GM08714 (cell line): ENCODE measurements around the gene MIEF2.

Experiments
- H3K4me3 ChIP-seq: fragments of 200-500 bp; sonication (Bioruptor generic); 2 replicates; pipeline ENCODE4 v1.5.1; 2014; ENCODE audit warnings: mild to moderate bottlenecking, low read length, inconsistent platforms
- ZNF274 ChIP-seq: IDR thresholded peaks from 2 replicates; pipeline ENCODE4 v1.6.1; 2012; ENCODE audit warnings: mild to moderate bottlenecking, low read depth, low read length

Gene MIEF2

DNA sequence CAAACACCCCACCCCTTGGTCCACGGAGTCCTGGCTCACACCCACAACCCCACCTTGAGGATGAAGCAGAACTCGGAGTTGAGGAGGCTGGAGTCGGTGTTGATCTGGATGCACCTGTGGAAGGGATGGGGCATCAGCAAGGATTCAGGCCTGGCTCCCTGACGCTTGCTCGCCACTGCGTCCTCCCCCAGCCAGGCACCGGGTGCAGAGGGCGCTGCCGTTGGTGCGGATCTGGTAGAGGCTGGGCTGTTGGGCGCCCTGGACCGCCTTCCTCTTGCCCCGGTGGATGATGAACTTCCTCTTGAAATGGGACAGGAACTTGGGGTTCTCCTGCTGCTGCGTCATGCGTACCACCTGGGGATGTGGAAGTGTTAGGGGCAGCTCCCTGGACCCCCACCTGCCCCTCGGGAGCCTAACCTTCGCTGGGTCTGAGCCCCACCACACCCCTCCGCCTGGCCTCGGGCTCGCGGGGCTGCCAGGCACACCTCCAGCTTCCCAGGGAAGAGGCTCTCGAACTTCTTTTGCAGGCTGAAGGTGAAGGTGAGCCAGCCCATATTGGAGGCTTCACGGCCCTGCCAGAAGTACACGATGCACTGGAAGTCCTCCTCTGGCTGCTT is 14.2 kb upstream of the MIEF2 start:
- no peak overlapping the region for H3K4me3 ChIP-seq
- TF ChIP-seq ZNF274 = no peak

DNA sequence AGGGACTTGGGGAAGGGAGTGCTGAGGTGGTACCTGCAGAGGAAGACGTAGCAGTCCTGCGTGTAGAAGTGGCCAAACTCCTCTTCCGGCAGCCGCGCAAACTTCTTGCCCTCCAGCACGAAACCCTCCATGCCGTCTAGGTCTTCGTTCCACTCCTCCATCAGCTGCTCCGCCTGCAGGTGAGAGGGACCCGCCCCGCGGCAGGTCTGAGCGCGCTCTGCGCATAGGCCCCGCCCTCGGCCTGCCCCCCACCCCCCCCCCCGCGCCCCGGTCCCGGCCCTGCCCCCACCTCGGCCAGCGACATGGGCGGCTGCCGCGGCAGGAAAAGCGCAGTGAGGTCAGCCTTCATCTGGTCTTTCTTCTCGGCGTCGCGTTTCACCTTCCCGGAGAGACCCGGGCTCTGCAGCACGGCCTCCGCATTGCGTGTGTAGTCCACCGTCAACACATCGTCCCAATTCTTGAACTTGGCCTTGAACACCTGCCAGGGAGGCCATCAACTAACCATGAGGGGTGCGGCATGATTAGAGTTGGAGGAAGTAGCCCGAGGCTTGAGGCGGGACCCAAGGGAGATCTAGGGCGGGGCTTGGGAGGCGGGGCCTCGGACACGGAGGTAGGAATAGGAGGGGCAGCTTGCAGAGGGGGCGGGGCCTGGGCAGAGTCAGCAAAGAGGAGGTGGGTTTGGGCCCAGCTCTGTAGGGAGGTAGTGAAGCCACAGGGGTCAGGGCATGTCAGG is 13.4 kb upstream of the MIEF2 start:
- TF ChIP-seq ZNF274 = no peak
- no peak overlapping the region for H3K4me3 ChIP-seq

DNA sequence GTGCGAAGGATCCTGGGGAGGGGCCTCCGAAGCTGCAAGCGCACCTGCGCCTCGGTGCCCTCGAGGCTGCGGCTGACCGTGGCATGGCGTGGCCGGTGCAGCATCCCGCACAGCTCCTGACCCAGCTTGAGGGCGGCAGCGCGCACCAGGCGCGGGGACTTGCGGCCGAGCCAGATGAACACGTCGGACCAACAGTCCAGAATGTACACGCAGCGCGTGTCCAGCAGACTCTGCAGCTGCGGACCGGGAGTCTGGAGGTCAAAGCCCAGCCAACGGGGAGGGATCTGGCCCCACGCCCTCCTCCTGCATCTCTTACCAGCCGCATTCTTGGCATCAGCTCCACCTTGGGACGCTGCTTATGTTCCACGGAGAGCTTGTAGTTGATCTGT is 12.9 kb upstream of the MIEF2 start:
- no peak for TF ChIP-seq ZNF274
- H3K4me3 ChIP-seq = no peak overlapping the region

DNA sequence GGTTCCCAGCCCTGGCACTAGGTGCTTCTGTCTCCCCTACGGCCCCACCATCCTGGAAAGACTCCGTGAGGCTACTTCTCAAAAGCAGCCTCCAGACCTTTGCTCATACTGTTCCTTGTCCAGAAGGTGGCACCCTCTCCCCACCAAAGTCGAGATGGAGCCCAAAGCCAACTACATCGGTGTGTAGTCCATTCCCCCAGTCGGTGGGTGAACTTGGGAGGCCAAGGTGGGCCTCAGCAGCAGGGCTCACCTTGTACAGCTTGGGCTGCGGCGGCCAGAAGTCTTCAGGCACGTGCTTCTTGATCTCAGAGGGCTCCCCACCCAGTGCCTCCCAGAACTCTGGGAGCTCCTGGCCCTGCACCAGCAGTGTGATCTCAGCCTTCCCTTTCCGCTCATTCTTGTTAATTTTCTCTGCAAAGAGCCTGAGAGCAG is 12.1 kb upstream of the MIEF2 start:
- TF ChIP-seq ZNF274 = no peak
- H3K4me3 ChIP-seq = no peak overlapping the region

DNA sequence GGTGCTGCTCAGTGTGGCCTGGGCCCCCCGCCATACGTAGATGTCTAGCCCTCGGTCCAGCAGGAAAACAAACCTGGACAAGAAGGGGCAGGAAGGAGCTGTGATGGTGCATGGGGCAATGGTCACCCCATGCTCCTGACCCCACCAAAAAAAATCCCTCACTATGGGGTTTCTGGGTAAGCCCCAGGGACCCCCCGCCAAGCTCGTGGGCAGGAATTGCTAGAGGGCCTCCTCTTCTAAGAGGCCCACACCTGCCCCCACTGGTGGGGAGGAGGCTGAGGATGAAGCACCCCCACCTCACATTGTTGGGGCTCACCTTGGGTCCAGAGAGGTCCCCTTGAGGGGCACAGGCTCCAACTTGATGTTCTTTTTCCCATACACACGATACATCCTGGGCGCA is 11.7 kb upstream of the MIEF2 start:
- no peak for TF ChIP-seq ZNF274

DNA sequence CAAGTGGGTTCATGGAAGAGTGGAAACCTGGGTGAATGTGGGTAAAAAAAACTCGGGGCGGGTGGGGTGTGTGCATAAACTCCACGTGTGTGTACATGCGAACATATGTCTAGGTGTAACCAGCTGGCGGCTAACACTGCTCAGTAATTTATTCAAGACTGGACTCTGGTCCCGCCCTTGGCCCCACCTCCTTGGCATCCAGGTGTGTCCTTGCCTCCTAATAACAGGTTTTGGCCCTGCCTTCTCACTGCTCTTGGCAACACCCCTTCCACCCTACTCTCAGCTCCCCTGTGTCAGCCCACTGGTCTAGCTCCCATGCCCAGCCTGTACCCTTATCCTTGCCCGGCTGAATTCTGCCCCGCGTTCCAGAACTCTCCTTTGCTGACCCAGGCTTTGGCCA is 10.2 kb upstream of the MIEF2 start:
- TF ChIP-seq ZNF274 = no peak
- H3K4me3 ChIP-seq = no peak overlapping the region

More for the DNA sequence above, 11.7 kb upstream of the MIEF2 start:
- no peak overlapping the region for H3K4me3 ChIP-seq

DNA sequence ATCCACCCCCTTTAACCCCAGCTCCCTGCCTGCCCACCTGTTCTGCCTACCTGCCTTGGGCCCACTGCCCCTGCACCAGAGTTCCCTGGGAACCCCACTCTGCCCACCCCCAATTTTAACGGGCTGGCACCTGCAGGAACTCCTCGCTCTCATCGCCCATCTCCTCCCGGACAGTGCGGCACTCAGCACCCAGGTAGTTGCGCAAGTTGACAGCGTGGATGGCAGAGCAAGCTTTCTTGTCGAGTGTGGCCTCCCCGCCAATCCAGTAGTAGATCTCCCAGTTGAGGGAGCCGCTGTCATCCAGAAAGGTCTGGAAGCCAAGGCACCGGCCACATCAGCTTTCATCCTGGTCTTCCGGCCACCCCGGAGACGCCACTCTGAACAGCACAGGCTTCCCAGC is 9.8 kb upstream of the MIEF2 start:
- no peak for TF ChIP-seq ZNF274

DNA sequence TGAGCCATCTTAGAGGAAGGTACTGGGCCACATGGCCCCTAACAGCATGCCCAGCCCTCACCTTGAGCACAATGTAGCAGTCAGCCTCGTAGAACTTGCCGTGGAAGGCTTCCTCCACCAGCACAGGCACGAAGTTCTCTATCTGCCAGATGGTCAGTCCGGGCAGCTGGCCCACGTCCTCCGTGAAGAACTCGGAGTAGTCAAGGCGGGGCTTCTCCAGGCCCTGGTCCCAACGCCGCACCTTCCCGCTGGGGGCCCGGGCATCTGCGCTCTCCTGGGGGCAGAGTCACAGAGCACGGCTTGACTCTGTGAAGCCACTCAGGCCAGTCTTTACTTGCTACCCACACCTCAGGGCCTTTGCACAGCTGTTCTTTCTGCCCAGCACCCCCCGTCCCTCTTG is 9.3 kb upstream of the MIEF2 start:
- no peak for TF ChIP-seq ZNF274
- no peak overlapping the region for H3K4me3 ChIP-seq

More for the DNA sequence above, 9.8 kb upstream of the MIEF2 start:
- no peak overlapping the region for H3K4me3 ChIP-seq

DNA sequence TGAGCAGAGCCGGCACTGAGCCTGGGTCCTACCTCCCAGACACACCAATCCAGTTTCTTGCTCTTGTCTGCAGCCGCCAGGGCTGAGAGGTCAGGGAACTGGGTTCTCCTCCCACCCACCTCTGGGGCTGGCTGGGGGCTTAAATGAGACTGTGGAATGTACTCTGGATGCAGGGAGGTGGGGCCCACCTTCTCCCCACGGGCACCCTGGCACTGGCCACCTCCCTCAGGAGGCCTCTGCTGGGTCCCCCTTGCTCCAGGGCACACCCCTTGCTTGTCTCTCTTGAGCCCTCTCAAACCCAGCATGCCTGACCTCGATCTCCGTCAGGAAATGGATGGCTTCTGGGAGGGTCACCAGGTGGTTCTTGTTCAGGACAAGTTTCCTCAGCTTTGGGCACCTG is 8.3 kb upstream of the MIEF2 start:
- no peak for TF ChIP-seq ZNF274
- no peak overlapping the region for H3K4me3 ChIP-seq

DNA sequence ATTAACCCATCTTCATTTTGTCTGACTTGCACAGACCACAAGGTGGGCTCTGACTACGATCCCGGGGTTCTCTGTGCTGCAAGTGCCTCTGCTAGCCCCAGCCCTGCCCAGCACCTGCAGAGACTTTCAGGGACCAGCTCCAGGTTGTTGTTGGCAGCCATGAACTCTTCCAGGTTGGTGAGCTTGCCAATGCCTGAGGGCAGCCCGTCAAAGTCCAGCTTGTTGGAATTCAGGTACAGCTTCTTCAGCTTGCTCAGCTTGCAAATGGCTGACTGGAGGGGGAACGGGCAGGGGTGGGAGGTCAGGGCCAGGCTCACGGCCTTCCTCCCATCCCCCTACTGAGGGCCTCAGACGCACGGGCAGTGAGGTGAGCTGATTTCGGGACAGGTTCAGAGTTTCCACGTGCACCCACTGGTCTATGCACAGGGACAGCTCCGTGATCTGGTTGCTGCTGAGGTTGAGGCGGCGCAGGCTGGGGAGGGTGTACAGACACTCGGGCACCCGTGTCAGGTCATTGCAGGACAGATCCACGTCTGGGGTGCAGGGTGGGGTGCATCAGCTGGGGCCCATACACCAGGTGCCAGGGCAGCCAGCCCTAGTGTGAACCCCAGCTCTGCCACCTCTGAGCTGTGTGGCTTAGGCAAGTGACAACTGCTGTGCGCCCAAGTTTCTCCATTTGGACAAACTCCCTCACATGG is 7.1 kb upstream of the MIEF2 start:
- H3K4me3 ChIP-seq = no peak overlapping the region
- no peak for TF ChIP-seq ZNF274

DNA sequence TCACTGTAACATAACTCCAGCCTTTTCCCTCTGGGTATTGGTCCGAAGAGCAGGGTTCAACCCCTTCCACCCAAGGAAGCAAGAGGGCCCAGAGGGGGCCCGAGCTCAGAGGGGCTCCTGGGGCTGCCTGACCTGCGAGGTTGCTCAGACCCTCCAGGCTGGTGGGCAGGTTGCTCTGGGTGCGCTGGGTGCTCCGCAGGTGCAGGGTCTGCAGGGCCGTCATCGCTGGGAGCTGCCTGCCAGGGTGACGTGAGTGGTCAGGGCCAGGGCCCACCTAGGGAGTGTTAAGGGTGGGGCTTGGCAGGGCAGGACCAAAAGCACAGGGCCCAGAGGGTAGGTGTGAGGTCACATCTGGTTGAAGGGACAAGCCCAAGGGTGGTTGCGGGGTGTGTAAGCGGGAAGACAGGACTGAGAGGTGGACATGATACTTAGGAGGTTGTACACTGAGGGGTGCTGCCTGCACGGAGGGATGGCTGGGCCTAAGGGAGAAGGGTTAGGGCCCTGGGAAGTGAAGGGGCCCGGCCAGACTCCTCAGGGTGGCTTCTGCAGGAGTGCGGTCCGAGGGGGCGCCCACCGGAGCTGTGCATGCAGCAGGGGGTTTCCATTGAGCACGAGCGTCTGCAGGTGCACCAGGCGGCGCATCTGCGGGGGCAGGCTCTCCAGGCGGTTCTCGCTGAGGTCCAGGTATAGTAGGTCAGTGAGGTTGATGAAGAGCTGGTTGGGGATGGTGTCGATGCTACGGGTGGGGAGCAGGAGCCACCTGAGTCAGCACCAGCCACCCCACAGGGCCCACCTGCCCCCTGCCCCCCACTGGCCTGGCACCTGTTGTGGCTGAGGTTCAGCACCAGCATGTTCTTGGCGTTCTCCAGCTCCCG is 6.3 kb upstream of the MIEF2 start:
- no peak for TF ChIP-seq ZNF274
- no peak overlapping the region for H3K4me3 ChIP-seq

DNA sequence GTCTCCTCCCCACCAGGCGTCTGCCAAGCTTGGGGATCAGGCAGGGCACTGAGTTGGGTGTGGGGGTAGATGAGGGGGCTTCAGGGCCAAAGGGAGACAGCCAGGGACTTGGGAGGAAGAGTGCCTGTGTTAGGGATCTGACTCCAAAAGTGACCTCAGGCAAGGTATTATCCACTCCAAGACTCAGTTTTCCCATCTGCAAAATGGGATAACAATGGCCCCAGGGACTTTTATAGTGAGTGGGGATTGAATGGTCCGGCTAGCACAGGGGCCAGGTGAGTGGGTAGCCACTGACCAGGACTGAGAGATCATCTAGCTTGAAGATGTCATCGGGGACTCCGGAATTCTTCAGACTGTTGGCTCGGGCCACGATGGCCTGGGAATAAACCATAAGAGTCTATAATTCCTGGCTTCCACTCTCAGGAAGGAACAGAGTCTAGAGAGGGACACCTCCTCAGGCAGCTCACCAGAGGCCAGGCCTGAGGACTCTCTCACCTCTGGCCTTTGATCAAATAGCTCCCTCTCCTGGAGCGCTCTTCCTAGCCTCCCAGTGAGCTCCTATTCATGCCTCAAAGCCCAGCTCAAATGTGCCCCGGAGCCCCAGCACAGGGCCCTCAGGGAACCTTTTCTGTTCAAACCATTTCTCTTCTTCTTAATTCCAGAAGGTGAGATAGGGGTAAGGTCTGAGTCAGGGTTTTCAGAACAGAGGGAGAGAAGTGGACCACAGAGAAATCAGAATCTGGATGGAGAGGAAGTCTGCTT is 5.4 kb upstream of the MIEF2 start:
- H3K4me3 ChIP-seq = no peak overlapping the region
- TF ChIP-seq ZNF274 = no peak

DNA sequence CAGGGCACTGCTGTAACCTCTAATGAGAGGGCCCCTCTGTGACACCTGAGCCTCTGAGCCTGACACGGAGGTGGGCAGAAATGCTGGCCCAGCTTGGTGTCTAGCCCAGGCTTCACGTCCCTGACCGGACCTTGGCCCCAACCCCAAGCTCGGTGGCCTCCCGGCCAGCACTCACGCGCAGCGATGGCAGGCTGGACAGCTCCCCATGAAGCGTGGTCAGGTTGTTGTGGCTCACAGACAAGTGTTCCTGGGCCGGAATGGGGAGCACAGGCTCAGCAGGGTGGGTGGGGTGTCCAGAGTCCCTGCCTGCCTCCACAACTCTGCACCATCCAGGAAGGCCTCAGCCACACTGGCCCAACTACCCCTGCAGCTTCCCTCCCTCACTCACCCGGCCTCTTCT is 4.1 kb upstream of the MIEF2 start:
- no peak for TF ChIP-seq ZNF274
- H3K4me3 ChIP-seq = no peak overlapping the region

DNA sequence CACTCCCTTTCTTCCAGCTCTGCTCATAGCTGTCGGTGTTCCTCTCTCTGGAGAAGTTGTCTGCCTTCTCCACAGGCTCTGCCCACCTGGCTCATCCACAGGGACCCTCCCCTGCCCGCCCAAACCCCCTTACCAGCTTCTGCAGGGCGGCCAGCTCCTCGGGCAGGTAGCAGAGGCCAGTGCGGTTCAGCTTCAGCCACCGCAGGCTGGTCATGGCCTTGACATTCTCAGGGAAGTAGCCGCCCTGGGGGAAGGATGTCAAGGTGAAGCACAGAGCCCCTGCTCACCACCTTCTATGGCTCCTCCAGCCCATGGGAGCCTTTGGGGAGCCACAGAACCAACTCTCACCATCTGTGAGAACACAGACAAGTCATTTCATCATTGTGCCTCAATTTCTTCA is 3.7 kb upstream of the MIEF2 start:
- no peak for TF ChIP-seq ZNF274
- no peak overlapping the region for H3K4me3 ChIP-seq
